Activated T-cell treated with anti-CD3 and anti-CD28 coated beads, Interleukin-2, amount 50 U/mL, for 24 hours (primary cell): Measurements from ENCODE around the gene CHCHD4.

Experiments
- DNase-seq: peaks from one replicate; pipeline ENCODE4 v3.0.0-alpha.2; 2020
- H3K27ac Mint-ChIP-seq: 2 replicates; pipeline ENCODE4 v1.8.0; 2020; ENCODE audit warnings: mild to moderate bottlenecking, mixed read lengths
- H3K27me3 Mint-ChIP-seq: 2 replicates; pipeline ENCODE4 v1.8.0; 2020; ENCODE audit warnings: mixed read lengths
- H3K36me3 Mint-ChIP-seq: 2 replicates; pipeline ENCODE4 v1.8.0; 2020; ENCODE audit warnings: low read depth, mixed read lengths
- H3K4me1 Mint-ChIP-seq: 2 replicates; pipeline ENCODE4 v1.8.0; 2020; ENCODE audit warnings: low read depth, mixed read lengths
- H3K4me3 Mint-ChIP-seq: 2 replicates; pipeline ENCODE4 v1.8.0; 2020; ENCODE audit warnings: mild to moderate bottlenecking, moderate library complexity, mixed read lengths
- H3K9me3 Mint-ChIP-seq: 2 replicates; pipeline ENCODE4 v1.8.0; 2020; ENCODE audit warnings: mixed read lengths

The CHCHD4 gene

DNA sequence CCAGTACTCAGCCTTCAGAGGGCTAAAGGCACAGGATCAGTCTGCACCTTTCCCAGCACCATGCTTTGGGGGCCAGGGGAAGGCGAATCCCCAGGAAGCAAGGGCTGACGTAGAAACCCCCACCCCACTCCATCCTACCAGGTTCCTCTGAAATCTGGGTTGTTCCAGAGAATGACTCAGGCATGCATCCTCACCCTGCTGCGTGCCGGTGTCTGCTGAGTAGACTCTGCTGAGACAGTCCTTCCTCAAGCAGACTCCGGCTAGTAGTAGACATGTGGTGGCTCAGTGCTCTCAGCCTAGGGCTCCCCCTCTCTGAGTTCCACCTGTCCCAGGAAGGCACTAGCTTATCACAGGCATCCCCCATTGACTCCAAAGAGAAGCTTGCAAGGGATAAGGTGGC is 9.2 kb upstream of the CHCHD4 start:
- H3K36me3 Mint-ChIP-seq: peaks cover 97% of the 10 kb centered on the region
- H3K27ac Mint-ChIP-seq: no peak overlapping the region
- no peaks in the 10 kb centered on the region for H3K9me3 Mint-ChIP-seq
- peaks cover 2% of the 10 kb centered on the region for H3K4me1 Mint-ChIP-seq
- no peak overlapping the region for H3K4me3 Mint-ChIP-seq
- DNase-seq: no peak
- H3K27me3 Mint-ChIP-seq: no peaks in the 10 kb centered on the region

DNA sequence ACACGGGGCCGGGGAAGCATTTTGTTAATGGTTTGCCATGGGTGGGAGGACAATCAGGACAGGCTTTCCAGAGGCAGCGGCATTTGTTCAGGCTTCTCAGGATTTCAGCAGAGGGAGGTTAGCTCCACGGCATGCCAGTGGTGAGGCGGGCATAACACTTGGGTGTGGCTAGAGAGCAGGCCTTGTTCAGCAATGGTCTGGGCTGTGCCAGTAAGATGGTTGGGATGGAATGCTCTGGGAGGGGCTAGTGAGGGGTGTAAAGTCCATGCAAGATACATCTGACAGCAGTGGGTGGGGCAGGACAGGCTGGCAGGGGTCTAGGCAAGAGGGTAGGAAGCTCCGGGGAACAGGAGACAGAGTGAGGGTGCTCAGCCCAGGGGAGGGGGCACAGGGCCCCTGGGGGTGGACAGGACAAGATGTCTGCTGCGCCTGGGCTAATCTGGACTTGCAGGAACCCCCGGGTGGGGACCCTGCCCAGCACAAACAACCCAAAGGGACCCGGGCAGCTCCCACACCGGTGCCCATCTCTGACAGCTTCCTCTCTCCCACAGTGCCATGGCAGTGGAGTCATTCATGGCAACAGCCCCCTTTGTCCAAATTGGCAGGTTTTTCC is 8.6 kb upstream of the CHCHD4 start:
- no peaks in the 10 kb centered on the region for H3K27me3 Mint-ChIP-seq
- no peak for DNase-seq
- no peak overlapping the region for H3K4me3 Mint-ChIP-seq
- peaks cover 97% of the 10 kb centered on the region for H3K36me3 Mint-ChIP-seq
- H3K9me3 Mint-ChIP-seq: no peaks in the 10 kb centered on the region
- H3K27ac Mint-ChIP-seq: no peak overlapping the region
- peaks cover 7% of the 10 kb centered on the region for H3K4me1 Mint-ChIP-seq

DNA sequence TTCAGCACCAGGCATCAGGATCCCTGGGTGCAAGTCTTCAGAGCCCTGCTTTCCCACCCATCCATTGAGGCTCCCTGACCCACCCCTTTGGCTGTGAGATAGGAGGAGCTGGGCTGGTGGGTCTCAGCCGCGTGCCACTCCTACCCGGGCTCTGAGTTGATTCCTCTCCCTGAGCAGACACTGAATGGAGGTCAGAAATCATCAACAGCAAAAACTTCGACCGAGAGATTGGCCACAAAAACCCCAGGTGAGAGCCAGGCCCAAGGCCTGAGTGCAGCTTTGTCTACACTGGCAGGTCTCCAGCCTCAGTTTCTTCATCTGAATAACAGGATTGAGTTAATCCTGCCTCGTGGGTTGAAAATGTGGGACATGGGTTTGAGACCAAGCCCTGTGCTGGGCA is 8.0 kb upstream of the CHCHD4 start:
- no peak overlapping the region for H3K27ac Mint-ChIP-seq

DNA sequence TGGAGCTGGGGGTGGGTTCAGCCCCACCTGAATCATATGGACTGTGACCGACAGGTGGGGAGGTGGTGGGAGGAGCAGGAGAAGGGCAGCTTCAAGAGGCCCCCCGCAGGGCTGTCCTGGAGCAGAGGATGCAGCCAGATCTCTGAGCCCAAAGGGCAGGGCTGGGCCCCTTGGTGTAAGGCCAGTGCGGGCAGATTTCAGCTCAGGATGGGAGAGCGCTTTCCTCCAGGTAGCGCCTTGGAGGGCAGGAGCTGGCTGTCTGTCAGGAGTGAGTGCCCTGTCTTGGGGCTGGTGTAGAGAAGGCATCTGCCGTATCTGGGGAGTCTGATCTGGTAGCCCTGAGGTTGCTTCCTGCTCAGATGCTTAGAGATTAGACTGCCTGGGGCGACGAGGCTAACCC is 7.5 kb upstream of the CHCHD4 start:
- Mint-ChIP-seq H3K9me3 (no peaks in the 10 kb centered on the region), H3K36me3 (peaks cover 98% of the 10 kb centered on the region), H3K4me1 (peaks cover 19% of the 10 kb centered on the region), H3K27ac (no peak overlapping the region), H3K4me3 (no peak overlapping the region), H3K27me3 (no peaks in the 10 kb centered on the region)
- DNase-seq: no peak

More for the DNA sequence above, 8.0 kb upstream of the CHCHD4 start:
- peaks cover 97% of the 10 kb centered on the region for H3K36me3 Mint-ChIP-seq
- no peaks in the 10 kb centered on the region for H3K27me3 Mint-ChIP-seq
- peaks cover 13% of the 10 kb centered on the region for H3K4me1 Mint-ChIP-seq
- DNase-seq: no peak
- H3K4me3 Mint-ChIP-seq: no peak overlapping the region
- H3K9me3 Mint-ChIP-seq: no peaks in the 10 kb centered on the region

DNA sequence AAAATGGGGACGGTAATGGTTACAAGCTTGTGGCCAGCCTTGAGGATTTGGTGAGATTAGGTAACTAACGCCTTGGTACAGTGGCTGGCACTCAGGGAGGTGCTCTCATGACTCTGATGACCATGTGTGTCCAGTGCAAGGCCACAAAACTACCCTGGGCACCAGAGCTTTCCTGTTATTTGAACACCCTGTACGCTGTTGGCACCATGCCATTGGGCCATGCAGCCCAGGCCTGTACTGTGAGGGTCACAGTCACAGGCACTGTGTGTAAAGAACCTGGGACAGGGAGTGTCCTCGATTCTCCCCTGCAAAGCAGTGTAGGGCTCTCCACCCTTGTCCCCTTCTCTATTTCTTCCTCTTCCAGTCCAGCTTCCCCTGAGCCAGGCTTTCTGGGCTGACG is 6.5 kb upstream of the CHCHD4 start:
- Mint-ChIP-seq H3K4me1 (peaks cover 28% of the 10 kb centered on the region), H3K27me3 (no peaks in the 10 kb centered on the region), H3K36me3 (peaks cover 95% of the 10 kb centered on the region), H3K9me3 (no peaks in the 10 kb centered on the region), H3K4me3 (no peak overlapping the region), H3K27ac (no peak overlapping the region)
- DNase-seq: no peak

DNA sequence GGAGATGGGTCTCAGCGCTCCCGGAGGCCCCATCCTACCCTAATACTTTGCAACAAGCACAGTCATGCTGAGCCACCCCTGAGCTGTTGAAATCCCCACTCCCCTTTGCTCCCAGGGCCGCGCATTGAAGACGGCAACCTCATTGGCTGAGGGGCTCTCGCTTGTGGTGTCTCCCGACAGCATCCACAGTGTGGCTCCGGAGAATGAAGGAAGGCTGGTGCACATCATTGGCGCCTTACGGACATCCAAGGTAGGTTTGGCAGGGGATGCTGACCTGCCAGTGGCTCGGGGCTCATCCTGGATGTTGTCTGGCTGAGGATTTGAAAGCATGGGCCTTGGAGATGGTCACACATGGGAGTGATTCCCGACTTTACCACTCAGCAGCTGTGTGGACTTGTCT is 6.0 kb upstream of the CHCHD4 start:
- H3K27me3 Mint-ChIP-seq: no peaks in the 10 kb centered on the region
- no peak for DNase-seq
- H3K9me3 Mint-ChIP-seq: no peaks in the 10 kb centered on the region
- peaks cover 95% of the 10 kb centered on the region for H3K36me3 Mint-ChIP-seq
- peaks cover 32% of the 10 kb centered on the region for H3K4me1 Mint-ChIP-seq
- H3K4me3 Mint-ChIP-seq: no peak overlapping the region
- H3K27ac Mint-ChIP-seq: no peak overlapping the region

DNA sequence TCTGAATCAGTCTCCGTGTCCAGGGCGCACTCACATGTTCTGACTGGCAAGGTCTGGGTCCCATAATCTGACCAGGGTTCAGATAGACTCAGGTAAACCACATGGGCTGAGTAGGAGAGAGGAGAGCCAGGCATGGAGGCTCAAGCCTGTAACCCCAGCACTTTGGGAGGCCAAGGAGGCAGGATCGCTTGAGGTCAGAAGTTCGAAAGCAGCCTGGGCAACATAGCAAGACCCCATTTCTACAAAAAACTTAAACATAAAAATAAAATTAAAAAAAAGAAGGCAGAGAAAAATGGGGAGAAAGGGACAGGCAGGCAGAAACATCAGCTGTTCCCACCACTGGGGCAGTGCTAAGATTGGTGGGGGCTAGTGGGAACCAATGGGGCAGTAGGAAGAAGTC is 5.6 kb upstream of the CHCHD4 start:
- Mint-ChIP-seq H3K9me3 (no peaks in the 10 kb centered on the region), H3K4me1 (peaks cover 32% of the 10 kb centered on the region), H3K4me3 (no peak overlapping the region), H3K27me3 (no peaks in the 10 kb centered on the region), H3K27ac (no peak overlapping the region), H3K36me3 (peaks cover 95% of the 10 kb centered on the region)
- DNase-seq: no peak

DNA sequence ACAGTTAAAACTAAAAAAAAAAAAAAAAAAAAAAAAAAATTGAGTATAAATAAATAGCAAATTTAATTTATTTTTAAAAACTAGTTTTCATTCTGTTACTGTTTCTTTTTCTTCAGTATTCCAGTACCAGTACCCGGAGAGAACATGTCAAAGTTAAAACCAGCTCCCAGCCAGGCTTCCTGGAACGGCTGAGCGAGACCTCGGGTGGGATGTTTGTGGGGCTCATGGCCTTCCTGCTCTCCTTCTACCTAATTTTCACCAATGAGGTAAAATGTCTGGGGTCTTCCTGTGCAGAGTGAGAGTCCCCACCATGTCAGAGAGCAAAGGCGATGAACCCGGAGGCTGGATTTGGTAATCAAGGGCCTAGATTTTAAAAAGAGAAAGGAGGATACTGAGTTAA is 4.6 kb upstream of the CHCHD4 start:
- H3K9me3 Mint-ChIP-seq: no peaks in the 10 kb centered on the region

DNA sequence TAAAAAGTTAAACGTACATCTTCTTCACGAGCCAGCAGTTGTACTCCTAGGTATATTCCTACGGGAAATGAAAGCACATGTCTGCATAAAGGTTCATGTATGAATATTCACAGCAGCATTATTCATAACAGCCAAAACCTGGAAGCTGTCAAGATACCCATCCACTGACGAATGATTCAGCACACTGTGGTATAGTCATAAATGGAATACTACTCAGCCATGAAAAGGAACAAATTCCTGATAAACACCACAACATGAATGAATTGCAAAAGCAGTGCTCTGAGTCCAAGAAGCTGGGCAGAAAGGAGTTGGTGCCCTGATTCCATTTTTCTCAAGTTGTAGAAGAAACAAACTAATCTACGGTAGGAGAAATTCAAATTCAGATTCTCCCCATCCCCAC is 4.1 kb upstream of the CHCHD4 start:
- Mint-ChIP-seq H3K9me3 (no peaks in the 10 kb centered on the region), H3K27ac (peak overlapping the region; percentile 61), H3K4me1 (peaks cover 33% of the 10 kb centered on the region), H3K4me3 (no peak overlapping the region), H3K36me3 (peaks cover 90% of the 10 kb centered on the region), H3K27me3 (no peaks in the 10 kb centered on the region)
- DNase-seq: no peak

More for the DNA sequence above, 4.6 kb upstream of the CHCHD4 start:
- no peak overlapping the region for H3K27ac Mint-ChIP-seq
- H3K4me3 Mint-ChIP-seq: no peak overlapping the region
- peaks cover 90% of the 10 kb centered on the region for H3K36me3 Mint-ChIP-seq
- no peak for DNase-seq
- H3K4me1 Mint-ChIP-seq: peaks cover 32% of the 10 kb centered on the region
- no peaks in the 10 kb centered on the region for H3K27me3 Mint-ChIP-seq

DNA sequence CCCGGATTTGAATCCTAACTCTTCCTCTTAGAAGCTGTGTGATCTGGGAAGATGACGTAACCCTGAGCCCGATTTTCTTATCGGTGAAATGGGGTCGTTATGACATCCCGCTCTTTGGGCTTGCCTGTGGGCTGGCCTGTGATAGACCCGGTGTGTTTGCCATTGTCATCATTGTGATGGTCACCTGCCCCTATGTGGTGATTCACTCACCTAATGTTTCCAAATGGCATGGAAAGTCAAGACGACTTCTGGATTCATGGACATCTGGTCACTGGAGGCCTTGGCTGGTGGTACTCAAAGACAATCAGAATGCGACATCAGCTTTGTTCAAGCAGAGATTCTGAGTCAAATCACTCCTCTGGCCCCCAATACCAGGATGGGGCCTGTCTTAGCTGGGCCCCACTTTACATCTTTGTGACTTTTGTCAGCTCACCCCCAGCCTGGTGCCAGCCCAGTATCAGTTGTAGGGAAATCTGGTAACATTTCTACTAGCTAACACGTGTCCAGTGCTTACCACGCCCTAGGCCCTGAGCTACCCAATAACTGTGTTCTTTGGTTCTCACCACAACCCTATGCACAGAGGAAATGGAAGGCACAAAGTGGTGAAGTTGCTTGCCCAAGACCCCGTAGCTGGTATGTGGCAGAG is 3.0 kb upstream of the CHCHD4 start:
- Mint-ChIP-seq H3K9me3 (no peaks in the 10 kb centered on the region), H3K36me3 (peaks cover 90% of the 10 kb centered on the region), H3K27ac (peak overlapping the region; percentile 53), H3K27me3 (no peaks in the 10 kb centered on the region), H3K4me1 (peaks cover 44% of the 10 kb centered on the region), H3K4me3 (no peak overlapping the region)
- DNase-seq: no peak

DNA sequence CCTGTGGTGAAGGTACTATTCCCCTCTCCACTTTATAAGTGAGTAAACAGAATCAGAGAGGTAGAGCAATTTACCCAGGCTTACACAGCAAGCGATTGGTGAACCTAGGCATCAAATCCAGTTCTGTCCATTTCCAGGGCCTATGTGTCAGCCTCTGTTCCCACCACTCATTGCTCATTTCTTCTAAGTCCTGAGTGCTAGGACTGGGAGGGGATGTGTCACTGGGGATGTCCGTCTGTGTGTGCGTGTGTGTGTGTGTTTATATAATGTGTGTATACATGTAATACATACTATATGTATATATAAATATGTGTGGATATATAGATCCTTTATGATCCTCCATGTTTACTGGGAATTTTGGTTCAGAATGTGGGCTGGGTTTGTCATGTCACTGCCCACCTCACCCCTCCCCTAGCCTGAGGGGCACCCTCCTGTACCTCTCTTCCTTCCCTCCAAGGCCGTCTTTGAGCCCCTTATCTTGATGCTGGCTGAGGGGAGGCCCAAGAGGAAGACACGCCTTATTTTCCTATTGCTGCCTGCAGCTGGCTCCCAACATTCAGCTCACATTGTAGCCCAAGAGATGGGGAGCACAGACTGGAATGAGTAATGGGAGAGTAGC is 2.3 kb upstream of the CHCHD4 start:
- peak overlapping the region; percentile 97 for H3K4me3 Mint-ChIP-seq
- DNase-seq: no peak
- no peaks in the 10 kb centered on the region for H3K27me3 Mint-ChIP-seq
- H3K27ac Mint-ChIP-seq: peak overlapping the region; percentile 97
- H3K4me1 Mint-ChIP-seq: peaks cover 50% of the 10 kb centered on the region
- no peaks in the 10 kb centered on the region for H3K9me3 Mint-ChIP-seq
- H3K36me3 Mint-ChIP-seq: peaks cover 90% of the 10 kb centered on the region

DNA sequence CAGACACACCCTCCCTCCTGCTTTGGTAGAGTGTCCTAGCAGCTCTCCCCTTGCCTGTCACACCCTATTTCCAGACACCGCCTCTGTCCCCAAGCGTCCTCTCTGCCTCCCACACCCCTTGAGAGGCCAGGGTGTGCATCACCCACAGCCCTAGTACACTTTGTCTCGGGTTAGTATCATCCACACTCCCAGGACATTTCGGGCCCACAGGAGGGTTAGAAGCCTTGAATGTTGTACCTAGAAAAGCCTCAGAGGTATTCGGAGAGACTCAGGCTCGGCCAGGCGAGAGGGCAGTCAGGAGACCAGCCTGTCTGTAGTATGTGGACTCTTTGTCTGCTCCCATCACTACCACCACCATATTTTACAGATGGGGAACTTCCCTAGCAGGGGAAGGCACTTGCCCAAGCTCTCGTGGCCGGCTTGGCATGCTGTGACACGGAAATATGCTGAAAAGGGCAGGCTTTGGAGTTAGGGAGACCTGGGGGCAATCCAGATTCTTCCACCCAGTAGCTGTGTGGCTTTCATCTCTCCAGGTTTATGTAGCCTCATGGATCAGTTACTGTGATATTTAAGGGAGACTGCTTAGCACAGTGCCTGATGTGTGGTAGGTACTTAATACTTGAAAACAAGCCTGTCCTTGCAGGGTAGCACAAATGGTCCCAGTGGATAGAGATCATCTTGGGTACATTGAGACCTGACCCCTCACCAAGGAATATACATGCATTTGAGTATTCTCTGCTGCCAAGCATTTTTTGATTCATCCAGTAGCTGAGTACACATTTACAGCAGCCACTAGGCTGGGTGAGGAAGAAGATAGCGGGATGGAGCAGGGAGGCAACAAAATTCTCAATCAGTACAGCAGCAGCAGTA is 1.6 kb upstream of the CHCHD4 start:
- Mint-ChIP-seq H3K36me3 (peaks cover 90% of the 10 kb centered on the region), H3K4me3 (peak overlapping the region; percentile 97), H3K27me3 (no peaks in the 10 kb centered on the region), H3K27ac (peak overlapping the region; percentile 97), H3K4me1 (peaks cover 56% of the 10 kb centered on the region), H3K9me3 (no peaks in the 10 kb centered on the region)
- DNase-seq: no peak

DNA sequence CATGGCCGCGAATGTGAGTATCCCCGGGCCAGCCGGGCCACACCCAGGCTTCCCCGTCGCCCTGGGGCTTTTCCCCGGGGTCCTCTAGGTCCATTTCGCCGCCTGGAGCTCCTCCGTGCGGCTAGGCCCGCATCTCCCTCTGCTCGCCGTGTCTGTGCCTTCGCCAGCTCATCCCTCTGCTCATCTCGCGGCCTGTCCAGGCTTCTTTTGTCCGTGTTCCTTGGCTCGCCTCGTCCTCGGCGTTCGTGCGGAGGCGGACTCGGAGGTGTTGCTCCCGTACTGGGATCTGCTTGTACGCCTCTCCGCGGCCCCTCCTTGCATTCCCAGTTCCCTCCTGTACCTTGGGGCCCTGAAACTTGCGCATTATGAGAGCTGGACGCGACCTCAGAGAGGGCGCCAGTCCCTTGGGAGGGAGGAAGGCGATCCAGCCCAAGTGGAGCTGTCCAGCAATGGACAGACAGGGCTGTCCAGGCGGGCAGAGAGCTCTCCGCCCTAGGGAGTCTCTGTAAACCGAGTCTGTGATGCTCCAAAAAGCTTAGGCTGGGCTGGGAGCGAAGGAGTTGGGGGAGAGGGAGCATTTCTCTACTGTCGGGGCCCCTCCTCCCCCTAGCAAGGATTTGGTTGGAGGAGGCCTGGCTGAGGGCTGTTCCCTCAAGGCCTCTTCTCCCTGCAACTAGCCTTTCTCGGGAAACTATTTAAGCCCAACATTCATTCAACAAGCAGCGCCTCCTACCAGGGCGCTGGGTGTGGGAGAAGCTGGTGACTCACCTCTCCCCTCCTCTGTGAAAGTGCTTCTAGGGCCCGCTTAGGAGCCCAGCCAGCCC is 735 bp upstream of the CHCHD4 start:
- DNase-seq: peak; percentile 70
- Mint-ChIP-seq H3K27me3 (no peaks in the 10 kb centered on the region), H3K4me3 (peak overlapping the region; percentile 97), H3K9me3 (no peaks in the 10 kb centered on the region), H3K36me3 (peaks cover 90% of the 10 kb centered on the region), H3K27ac (peak overlapping the region; percentile 97), H3K4me1 (peaks cover 60% of the 10 kb centered on the region)

DNA sequence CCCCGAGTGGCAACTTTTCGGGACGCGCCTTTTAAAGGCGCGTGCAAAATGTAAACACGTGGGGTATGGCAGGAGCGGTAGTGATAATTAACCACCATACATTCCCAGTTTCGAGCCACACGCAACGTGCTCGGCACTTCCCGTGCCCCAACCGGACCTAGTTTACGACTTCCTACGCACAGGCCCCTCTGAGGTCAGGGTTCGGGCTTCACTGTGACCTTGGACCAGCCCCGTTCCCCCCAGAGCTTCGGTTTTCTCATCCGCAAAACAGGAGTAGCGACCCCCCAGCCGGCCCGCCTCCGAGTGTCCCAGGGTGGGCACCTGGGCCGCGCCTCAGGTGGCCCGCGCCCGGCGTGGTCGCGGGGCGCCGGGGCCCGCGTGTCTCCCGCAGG is 451 bp downstream of the CHCHD4 start:
- H3K4me3 Mint-ChIP-seq: peak overlapping the region; percentile 97
- H3K36me3 Mint-ChIP-seq: peaks cover 90% of the 10 kb centered on the region
- H3K9me3 Mint-ChIP-seq: no peaks in the 10 kb centered on the region
- H3K4me1 Mint-ChIP-seq: peaks cover 67% of the 10 kb centered on the region
- H3K27me3 Mint-ChIP-seq: no peaks in the 10 kb centered on the region
- DNase-seq: no peak
- peak overlapping the region; percentile 96 for H3K27ac Mint-ChIP-seq
